ENCODE results near the gene CDC42. TPM values are rescaled to one million over a fixed set of nuclear protein-coding genes. Genes with fewer than 3 reads are reported as not detected.
A peak's percentile ranks its signal among the peaks of the same experiment; 100 is the strongest.

The CDC42 gene
- total and polyA plus RNA-seq, 10 of the 15 experiments (the other 5 are each of a cell fraction or from before 2014, with no cell fraction given), result 184 to 479 (median 326) TPM

GRCh38 chr1:22039594-22040285 lies 12.8 kb upstream of the CDC42 start (continued):
- TF ChIP-seq NR2C1 (IDR thresholded peaks at IDR 0.05) (peak; percentile 42; the same call in 1 of the 2 replicates), POLR2A (IDR thresholded peaks at IDR 0.05; ENCODE audit: low read depth, low read length) (peak; percentile 60), MTA2 (IDR thresholded peaks at IDR 0.05; ENCODE audit: low read depth) (peak; percentile 49; the same call in 1 of the 2 replicates), HDGF (IDR thresholded peaks at IDR 0.05) (peak; percentile 93), KDM1A (IDR thresholded peaks at IDR 0.05; ENCODE audit: borderline replicate concordance) (no peak), JUND (IDR thresholded peaks at IDR 0.05; ENCODE audit: low read depth, low read length) (no peak), FOXK2 (IDR thresholded peaks at IDR 0.05) (peak; percentile 26; the same call in 1 of the 2 replicates), ZSCAN29 (IDR thresholded peaks at IDR 0.05) (no peak), NRF1 (conservative IDR thresholded peaks at IDR 0.05; ENCODE audit: low read depth, low read length) (no peak), NBN (IDR thresholded peaks at IDR 0.05) (peak; percentile 87), YY1 (IDR thresholded peaks at IDR 0.05; ENCODE audit: low read depth, low read length) (peak; percentile 24; the same call in 1 of the 2 replicates), ZBED1 (IDR thresholded peaks at IDR 0.05; ENCODE audit: borderline replicate concordance) (no peak), ZNF274 (IDR thresholded peaks at IDR 0.05; ENCODE audit: insufficient read depth, insufficient read length) (no peak)
- TF ChIP-seq, protein P1, sequence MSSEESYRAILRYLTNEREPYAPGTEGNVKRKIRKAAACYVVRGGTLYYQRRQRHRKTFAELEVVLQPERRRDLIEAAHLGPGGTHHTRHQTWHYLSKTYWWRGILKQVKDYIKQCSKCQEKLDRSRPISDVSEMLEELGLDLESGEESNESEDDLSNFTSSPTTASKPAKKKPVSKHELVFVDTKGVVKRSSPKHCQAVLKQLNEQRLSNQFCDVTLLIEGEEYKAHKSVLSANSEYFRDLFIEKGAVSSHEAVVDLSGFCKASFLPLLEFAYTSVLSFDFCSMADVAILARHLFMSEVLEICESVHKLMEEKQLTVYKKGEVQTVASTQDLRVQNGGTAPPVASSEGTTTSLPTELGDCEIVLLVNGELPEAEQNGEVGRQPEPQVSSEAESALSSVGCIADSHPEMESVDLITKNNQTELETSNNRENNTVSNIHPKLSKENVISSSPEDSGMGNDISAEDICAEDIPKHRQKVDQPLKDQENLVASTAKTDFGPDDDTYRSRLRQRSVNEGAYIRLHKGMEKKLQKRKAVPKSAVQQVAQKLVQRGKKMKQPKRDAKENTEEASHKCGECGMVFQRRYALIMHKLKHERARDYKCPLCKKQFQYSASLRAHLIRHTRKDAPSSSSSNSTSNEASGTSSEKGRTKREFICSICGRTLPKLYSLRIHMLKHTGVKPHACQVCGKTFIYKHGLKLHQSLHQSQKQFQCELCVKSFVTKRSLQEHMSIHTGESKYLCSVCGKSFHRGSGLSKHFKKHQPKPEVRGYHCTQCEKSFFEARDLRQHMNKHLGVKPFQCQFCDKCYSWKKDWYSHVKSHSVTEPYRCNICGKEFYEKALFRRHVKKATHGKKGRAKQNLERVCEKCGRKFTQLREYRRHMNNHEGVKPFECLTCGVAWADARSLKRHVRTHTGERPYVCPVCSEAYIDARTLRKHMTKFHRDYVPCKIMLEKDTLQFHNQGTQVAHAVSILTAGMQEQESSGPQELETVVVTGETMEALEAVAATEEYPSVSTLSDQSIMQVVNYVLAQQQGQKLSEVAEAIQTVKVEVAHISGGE (CRISPR knock-in tag; IDR thresholded peaks at IDR 0.05), result no peak
- TF ChIP-seq, protein P2, sequence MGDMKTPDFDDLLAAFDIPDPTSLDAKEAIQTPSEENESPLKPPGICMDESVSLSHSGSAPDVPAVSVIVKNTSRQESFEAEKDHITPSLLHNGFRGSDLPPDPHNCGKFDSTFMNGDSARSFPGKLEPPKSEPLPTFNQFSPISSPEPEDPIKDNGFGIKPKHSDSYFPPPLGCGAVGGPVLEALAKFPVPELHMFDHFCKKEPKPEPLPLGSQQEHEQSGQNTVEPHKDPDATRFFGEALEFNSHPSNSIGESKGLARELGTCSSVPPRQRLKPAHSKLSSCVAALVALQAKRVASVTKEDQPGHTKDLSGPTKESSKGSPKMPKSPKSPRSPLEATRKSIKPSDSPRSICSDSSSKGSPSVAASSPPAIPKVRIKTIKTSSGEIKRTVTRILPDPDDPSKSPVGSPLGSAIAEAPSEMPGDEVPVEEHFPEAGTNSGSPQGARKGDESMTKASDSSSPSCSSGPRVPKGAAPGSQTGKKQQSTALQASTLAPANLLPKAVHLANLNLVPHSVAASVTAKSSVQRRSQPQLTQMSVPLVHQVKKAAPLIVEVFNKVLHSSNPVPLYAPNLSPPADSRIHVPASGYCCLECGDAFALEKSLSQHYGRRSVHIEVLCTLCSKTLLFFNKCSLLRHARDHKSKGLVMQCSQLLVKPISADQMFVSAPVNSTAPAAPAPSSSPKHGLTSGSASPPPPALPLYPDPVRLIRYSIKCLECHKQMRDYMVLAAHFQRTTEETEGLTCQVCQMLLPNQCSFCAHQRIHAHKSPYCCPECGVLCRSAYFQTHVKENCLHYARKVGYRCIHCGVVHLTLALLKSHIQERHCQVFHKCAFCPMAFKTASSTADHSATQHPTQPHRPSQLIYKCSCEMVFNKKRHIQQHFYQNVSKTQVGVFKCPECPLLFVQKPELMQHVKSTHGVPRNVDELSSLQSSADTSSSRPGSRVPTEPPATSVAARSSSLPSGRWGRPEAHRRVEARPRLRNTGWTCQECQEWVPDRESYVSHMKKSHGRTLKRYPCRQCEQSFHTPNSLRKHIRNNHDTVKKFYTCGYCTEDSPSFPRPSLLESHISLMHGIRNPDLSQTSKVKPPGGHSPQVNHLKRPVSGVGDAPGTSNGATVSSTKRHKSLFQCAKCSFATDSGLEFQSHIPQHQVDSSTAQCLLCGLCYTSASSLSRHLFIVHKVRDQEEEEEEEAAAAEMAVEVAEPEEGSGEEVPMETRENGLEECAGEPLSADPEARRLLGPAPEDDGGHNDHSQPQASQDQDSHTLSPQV (IDR thresholded peaks at IDR 0.05), result no peak
- TF ChIP-seq, protein P3, sequence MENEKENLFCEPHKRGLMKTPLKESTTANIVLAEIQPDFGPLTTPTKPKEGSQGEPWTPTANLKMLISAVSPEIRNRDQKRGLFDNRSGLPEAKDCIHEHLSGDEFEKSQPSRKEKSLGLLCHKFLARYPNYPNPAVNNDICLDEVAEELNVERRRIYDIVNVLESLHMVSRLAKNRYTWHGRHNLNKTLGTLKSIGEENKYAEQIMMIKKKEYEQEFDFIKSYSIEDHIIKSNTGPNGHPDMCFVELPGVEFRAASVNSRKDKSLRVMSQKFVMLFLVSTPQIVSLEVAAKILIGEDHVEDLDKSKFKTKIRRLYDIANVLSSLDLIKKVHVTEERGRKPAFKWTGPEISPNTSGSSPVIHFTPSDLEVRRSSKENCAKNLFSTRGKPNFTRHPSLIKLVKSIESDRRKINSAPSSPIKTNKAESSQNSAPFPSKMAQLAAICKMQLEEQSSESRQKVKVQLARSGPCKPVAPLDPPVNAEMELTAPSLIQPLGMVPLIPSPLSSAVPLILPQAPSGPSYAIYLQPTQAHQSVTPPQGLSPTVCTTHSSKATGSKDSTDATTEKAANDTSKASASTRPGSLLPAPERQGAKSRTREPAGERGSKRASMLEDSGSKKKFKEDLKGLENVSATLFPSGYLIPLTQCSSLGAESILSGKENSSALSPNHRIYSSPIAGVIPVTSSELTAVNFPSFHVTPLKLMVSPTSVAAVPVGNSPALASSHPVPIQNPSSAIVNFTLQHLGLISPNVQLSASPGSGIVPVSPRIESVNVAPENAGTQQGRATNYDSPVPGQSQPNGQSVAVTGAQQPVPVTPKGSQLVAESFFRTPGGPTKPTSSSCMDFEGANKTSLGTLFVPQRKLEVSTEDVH (IDR thresholded peaks at IDR 0.05; ENCODE audit: low read depth, partially characterized antibody), result no peak
- TF ChIP-seq, protein P4, sequence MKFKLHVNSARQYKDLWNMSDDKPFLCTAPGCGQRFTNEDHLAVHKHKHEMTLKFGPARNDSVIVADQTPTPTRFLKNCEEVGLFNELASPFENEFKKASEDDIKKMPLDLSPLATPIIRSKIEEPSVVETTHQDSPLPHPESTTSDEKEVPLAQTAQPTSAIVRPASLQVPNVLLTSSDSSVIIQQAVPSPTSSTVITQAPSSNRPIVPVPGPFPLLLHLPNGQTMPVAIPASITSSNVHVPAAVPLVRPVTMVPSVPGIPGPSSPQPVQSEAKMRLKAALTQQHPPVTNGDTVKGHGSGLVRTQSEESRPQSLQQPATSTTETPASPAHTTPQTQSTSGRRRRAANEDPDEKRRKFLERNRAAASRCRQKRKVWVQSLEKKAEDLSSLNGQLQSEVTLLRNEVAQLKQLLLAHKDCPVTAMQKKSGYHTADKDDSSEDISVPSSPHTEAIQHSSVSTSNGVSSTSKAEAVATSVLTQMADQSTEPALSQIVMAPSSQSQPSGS (IDR thresholded peaks at IDR 0.05; ENCODE audit: low read length), result no peak
- TF ChIP-seq, protein P5, sequence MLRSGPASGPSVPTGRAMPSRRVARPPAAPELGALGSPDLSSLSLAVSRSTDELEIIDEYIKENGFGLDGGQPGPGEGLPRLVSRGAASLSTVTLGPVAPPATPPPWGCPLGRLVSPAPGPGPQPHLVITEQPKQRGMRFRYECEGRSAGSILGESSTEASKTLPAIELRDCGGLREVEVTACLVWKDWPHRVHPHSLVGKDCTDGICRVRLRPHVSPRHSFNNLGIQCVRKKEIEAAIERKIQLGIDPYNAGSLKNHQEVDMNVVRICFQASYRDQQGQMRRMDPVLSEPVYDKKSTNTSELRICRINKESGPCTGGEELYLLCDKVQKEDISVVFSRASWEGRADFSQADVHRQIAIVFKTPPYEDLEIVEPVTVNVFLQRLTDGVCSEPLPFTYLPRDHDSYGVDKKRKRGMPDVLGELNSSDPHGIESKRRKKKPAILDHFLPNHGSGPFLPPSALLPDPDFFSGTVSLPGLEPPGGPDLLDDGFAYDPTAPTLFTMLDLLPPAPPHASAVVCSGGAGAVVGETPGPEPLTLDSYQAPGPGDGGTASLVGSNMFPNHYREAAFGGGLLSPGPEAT (IDR thresholded peaks at IDR 0.05; ENCODE audit: low read depth), result peak; percentile 51

All from GM12878 (cell line).